SK-N-SH treated with all-trans-retinoic acid at 6 μM for 48 hours (cell line): ENCODE results near the gene CLPTM1L.

Source experiments
- ATAC-seq: fragments of 200-7000 bp; cut with Tn5 transposase; 3 replicates; pipeline ENCODE4 v1.9.1; 2020; ENCODE audit warnings: mild to moderate bottlenecking, moderate library complexity
- ARNTL ChIP-seq: fragments of 450-650 bp; formaldehyde crosslinking; IDR thresholded peaks from 2 replicates; pipeline ENCODE4 v1.5.0; 2020; ENCODE audit warnings: low read depth, mild to moderate bottlenecking, moderate library complexity, borderline replicate concordance
- BACH2 ChIP-seq: fragments of 250-450 bp; sonication (Bioruptor Pico); IDR thresholded peaks from 2 replicates; pipeline ENCODE4 v1.9.0; 2021; ENCODE audit warnings: mild to moderate bottlenecking, borderline replicate concordance
- CREB5 ChIP-seq: fragments of 250-450 bp; sonication (Bioruptor Pico); IDR thresholded peaks from 2 replicates; pipeline ENCODE4 v1.5.1; 2020; ENCODE audit warnings: low read depth, mild to moderate bottlenecking, moderate library complexity
- CSDC2 ChIP-seq: fragments of 250-450 bp; sonication (Bioruptor Pico); IDR thresholded peaks from 2 replicates; pipeline ENCODE4 v1.5.0; 2020; ENCODE audit warnings: mild to moderate bottlenecking, moderate library complexity
- CSRNP3 ChIP-seq: fragments of 250-450 bp; sonication (Bioruptor Pico); IDR thresholded peaks from 2 replicates; pipeline ENCODE4 v1.5.1; 2021; ENCODE audit warnings: mild to moderate bottlenecking, moderate library complexity
- ESRRG ChIP-seq: fragments of 250-450 bp; sonication (Bioruptor Pico); IDR thresholded peaks from 2 replicates; pipeline ENCODE4 v1.6.1; 2021; ENCODE audit warnings: mild to moderate bottlenecking
- GLIS3 ChIP-seq: fragments of 250-450 bp; sonication (Bioruptor Pico); IDR thresholded peaks from 2 replicates; pipeline ENCODE4 v1.5.0; 2020; ENCODE audit warnings: mild to moderate bottlenecking, moderate library complexity
- ISL1 ChIP-seq: fragments of 250-450 bp; sonication (Bioruptor Pico); IDR thresholded peaks from 2 replicates; pipeline ENCODE4 v2.1.2; 2022; ENCODE audit warnings: mild to moderate bottlenecking, moderate library complexity
- OSR1 ChIP-seq: fragments of 250-450 bp; sonication (Bioruptor Pico); IDR thresholded peaks from 2 replicates; pipeline ENCODE4 v1.8.0; 2022; ENCODE audit warnings: moderate library complexity, mild to moderate bottlenecking, inconsistent platforms
- PATZ1 ChIP-seq: fragments of 250-450 bp; sonication (Bioruptor Pico); IDR thresholded peaks from 2 replicates; pipeline ENCODE4 v1.8.0; 2020; ENCODE audit warnings: mild to moderate bottlenecking, moderate library complexity, borderline replicate concordance
- POU6F1 ChIP-seq: fragments of 250-450 bp; sonication (Bioruptor Pico); IDR thresholded peaks from 2 replicates; pipeline ENCODE4 v1.8.0; 2021; ENCODE audit warnings: low read depth, mild to moderate bottlenecking, moderate library complexity, borderline replicate concordance
- PPARA ChIP-seq: fragments of 250-450 bp; sonication (Bioruptor Pico); IDR thresholded peaks from 2 replicates; pipeline ENCODE4 v1.5.0; 2020; ENCODE audit warnings: mild to moderate bottlenecking, borderline replicate concordance
- RARB ChIP-seq: fragments of 250-450 bp; sonication (Bioruptor Pico); IDR thresholded peaks from 2 replicates; pipeline ENCODE4 v1.8.0; 2021; ENCODE audit warnings: mild to moderate bottlenecking, moderate library complexity
- SNAI2 ChIP-seq: fragments of 250-450 bp; sonication (Bioruptor Pico); IDR thresholded peaks from 2 replicates; pipeline ENCODE4 v1.5.0; 2020; ENCODE audit warnings: mild to moderate bottlenecking, moderate library complexity
- TOX ChIP-seq: fragments of 250-450 bp; sonication (Bioruptor Pico); IDR thresholded peaks from 2 replicates; pipeline ENCODE4 v1.8.0; 2021; ENCODE audit warnings: mild to moderate bottlenecking, moderate library complexity, borderline replicate concordance
- TSHZ2 ChIP-seq: fragments of 250-450 bp; sonication (Bioruptor Pico); IDR thresholded peaks from 2 replicates; pipeline ENCODE4 v1.5.0; 2020; ENCODE audit warnings: mild to moderate bottlenecking, moderate library complexity
- ZC3H10 ChIP-seq: fragments of 250-450 bp; sonication (Bioruptor Pico); IDR thresholded peaks from 2 replicates; pipeline ENCODE4 v1.5.1; 2021; ENCODE audit warnings: mild to moderate bottlenecking, moderate library complexity
- ZFP3 ChIP-seq: fragments of 250-450 bp; sonication (Bioruptor Pico); IDR thresholded peaks from 2 replicates; pipeline ENCODE4 v1.5.0; 2020; ENCODE audit warnings: mild to moderate bottlenecking, moderate library complexity
- ZFP30 ChIP-seq: fragments of 450-650 bp; formaldehyde crosslinking; IDR thresholded peaks from 2 replicates; pipeline ENCODE4 v1.5.0; 2022; ENCODE audit warnings: mild to moderate bottlenecking, moderate library complexity
- ZNF565 ChIP-seq: fragments of 450-650 bp; formaldehyde crosslinking; conservative IDR thresholded peaks from 2 replicates; pipeline ENCODE4 v1.5.0; 2020; ENCODE audit warnings: low read depth, mild to moderate bottlenecking, moderate library complexity
- ZNF70 ChIP-seq: fragments of 450-650 bp; formaldehyde crosslinking; IDR thresholded peaks from 2 replicates; pipeline ENCODE4 v1.5.0; 2020; ENCODE audit warnings: mild to moderate bottlenecking, moderate library complexity
- ZNF8 ChIP-seq: fragments of 450-650 bp; formaldehyde crosslinking; IDR thresholded peaks from 2 replicates; pipeline ENCODE4 v1.5.0; 2020; ENCODE audit warnings: mild to moderate bottlenecking, moderate library complexity

Gene CLPTM1L

GRCh38 chr5:1378866-1379659, 34.2 kb upstream of the CLPTM1L start:
- TF ChIP-seq CSDC2 (CRISPR knock-in tag) (no peak), ZFP3 (CRISPR knock-in tag) (no peak), BACH2 (CRISPR knock-in tag) (no peak), ZFP30 (CRISPR knock-in tag) (no peak), CSRNP3 (CRISPR knock-in tag) (no peak), ZC3H10 (CRISPR knock-in tag) (no peak), CREB5 (no peak), POU6F1 (CRISPR knock-in tag) (no peak), TOX (CRISPR knock-in tag) (no peak), TSHZ2 (no peak), ZNF565 (CRISPR knock-in tag) (no peak), PATZ1 (CRISPR knock-in tag) (no peak), ESRRG (CRISPR knock-in tag) (no peak), SNAI2 (no peak), PPARA (CRISPR knock-in tag) (no peak), OSR1 (CRISPR knock-in tag) (no peak), ISL1 (no peak)
- ATAC-seq, result no peak

GRCh38 chr5:1378096-1378495, 33.2 kb upstream of the CLPTM1L start:
- no peak for ATAC-seq
- no peak for TF ChIP-seq RARB (CRISPR knock-in tag)
- no peak for TF ChIP-seq ZNF8 (CRISPR knock-in tag)
- TF ChIP-seq ARNTL, result no peak
- TF ChIP-seq ISL1, result no peak
- TF ChIP-seq CREB5, result no peak
- TF ChIP-seq PPARA (CRISPR knock-in tag), result no peak
- TF ChIP-seq OSR1 (CRISPR knock-in tag), result no peak
- TF ChIP-seq GLIS3 (CRISPR knock-in tag), result no peak
- TF ChIP-seq ESRRG (CRISPR knock-in tag), result no peak
- no peak for TF ChIP-seq POU6F1 (CRISPR knock-in tag)
- no peak for TF ChIP-seq ZNF70 (CRISPR knock-in tag)
- TF ChIP-seq SNAI2, result no peak
- no peak for TF ChIP-seq CSRNP3 (CRISPR knock-in tag)
- TF ChIP-seq PATZ1 (CRISPR knock-in tag), result no peak
- TF ChIP-seq ZC3H10 (CRISPR knock-in tag), result no peak
- TF ChIP-seq TOX (CRISPR knock-in tag), result no peak
- no peak for TF ChIP-seq ZNF565 (CRISPR knock-in tag)
- TF ChIP-seq, all 23 proteins: peak for 0
